ENCODE measurements around the gene SLC38A7. TPM values are rescaled to one million over a fixed set of nuclear protein-coding genes. Genes with fewer than 3 reads are reported as not detected.

The SLC38A7 gene
- total RNA-seq, 1 experiment from 2014 or later: 9.8 TPM

- TF ChIP-seq SIN3A (IDR thresholded peaks at IDR 0.05; ENCODE audit: low read depth): no peak
- TF ChIP-seq CTCF (IDR thresholded peaks at IDR 0.05 in 2 of 3, conservative IDR thresholded peaks at IDR 0.05 in 1 of 3; ENCODE audit: borderline replicate concordance in 1 of 3, insufficient read depth in 1 of 3, low read depth in 2 of 3, low read length in 2 of 3): no peak
- no peak for TF ChIP-seq ZNF274 (IDR thresholded peaks at IDR 0.05; ENCODE audit: low read depth, low read length)
- no peak for TF ChIP-seq EGR1 (IDR thresholded peaks at IDR 0.05; ENCODE audit: low read depth)
- TF ChIP-seq SP1 (IDR thresholded peaks at IDR 0.05; ENCODE audit: low read depth): no peak
- TF ChIP-seq EZH2phosphoT487 (IDR thresholded peaks at IDR 0.05; ENCODE audit: borderline replicate concordance): no peak
These were observed 44.7 kb downstream of the SLC38A7 start (continued) for GRCh38 chr16:58639836-58640235.

DNA sequence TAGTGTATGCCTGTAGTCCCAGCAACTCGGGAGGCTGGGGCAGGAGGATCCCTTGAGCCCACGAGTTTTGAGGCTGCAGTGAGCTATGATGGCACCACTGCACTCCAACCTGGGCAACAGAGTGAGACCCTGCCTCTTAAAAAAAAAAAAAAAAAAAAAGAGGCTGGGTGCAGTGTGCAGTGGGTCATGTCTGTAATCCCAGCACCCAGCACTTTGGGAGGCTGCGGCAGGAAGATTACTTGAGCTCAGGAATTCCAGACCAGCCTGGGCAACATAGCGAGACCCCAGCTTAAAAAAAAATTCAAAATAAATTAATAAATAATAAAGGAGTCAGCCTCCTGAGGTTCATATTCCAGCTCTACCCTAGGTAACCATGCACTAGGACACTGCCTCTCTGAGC lies 45.3 kb downstream of the SLC38A7 start:
- Histone ChIP-seq H3K27ac (ENCODE audit: low read depth, low read length) (no peak overlapping the region), H3K4me1 (ENCODE audit: control insufficient read depth in 1 of 2, insufficient read depth in 2 of 2, low read length in 2 of 2) (peaks cover 8 to 14% of the 10 kb centered on the region in 2 experiments; a peak in 3 of 4 replicates), H3K9ac (ENCODE audit: low read length) (no peak overlapping the region), H3K4me2 (ENCODE audit: low read length) (no peak overlapping the region), H2AFZ (ENCODE audit: low read depth, low read length, poor library complexity, severe bottlenecking) (no peak overlapping the region), H4K20me1 (ENCODE audit: insufficient read depth) (no peaks in the 10 kb centered on the region), H3K9me3 (ENCODE audit: control insufficient read depth in 1 of 2, insufficient read depth in 1 of 2, low read depth in 1 of 2, low read length in 2 of 2) (no peaks in the 10 kb centered on the region), H3K27me3 (ENCODE audit: insufficient read depth, low read length) (no peaks in the 10 kb centered on the region), H3K9me2 (ENCODE audit: insufficient read depth) (no peaks in the 10 kb centered on the region), H3K79me2 (ENCODE audit: insufficient read depth, low read length) (no peaks in the 10 kb centered on the region), H3K36me3 (ENCODE audit: control insufficient read depth in 1 of 2, insufficient read depth in 2 of 2, low read length in 2 of 2) (no peaks in the 10 kb centered on the region), H3K4me3 (replicated peaks in 1 of 2; ENCODE audit: low read depth in 1 of 2, low read length in 2 of 2) (no peak overlapping the region)
- CTCF ChIA-PET: interaction anchor here (0.9 to 1.2 kb wide), 2 partner anchors 22 to 127 kb away, joined by 3 to 5 read pairs; no protein-coding TSS in a partner anchor
- no peak for ATAC-seq
- BruUV-seq (replicated peaks): no TSS peak
- TF ChIP-seq, protein P1, sequence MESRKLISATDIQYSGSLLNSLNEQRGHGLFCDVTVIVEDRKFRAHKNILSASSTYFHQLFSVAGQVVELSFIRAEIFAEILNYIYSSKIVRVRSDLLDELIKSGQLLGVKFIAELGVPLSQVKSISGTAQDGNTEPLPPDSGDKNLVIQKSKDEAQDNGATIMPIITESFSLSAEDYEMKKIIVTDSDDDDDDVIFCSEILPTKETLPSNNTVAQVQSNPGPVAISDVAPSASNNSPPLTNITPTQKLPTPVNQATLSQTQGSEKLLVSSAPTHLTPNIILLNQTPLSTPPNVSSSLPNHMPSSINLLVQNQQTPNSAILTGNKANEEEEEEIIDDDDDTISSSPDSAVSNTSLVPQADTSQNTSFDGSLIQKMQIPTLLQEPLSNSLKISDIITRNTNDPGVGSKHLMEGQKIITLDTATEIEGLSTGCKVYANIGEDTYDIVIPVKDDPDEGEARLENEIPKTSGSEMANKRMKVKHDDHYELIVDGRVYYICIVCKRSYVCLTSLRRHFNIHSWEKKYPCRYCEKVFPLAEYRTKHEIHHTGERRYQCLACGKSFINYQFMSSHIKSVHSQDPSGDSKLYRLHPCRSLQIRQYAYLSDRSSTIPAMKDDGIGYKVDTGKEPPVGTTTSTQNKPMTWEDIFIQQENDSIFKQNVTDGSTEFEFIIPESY (IDR thresholded peaks at IDR 0.05; ENCODE audit: extremely low read depth, insufficient replicate concordance, low read length): no peak
- no peak for TF ChIP-seq ZNF274 (IDR thresholded peaks at IDR 0.05; ENCODE audit: low read depth, low read length)
- no peak for TF ChIP-seq EZH2phosphoT487 (IDR thresholded peaks at IDR 0.05; ENCODE audit: borderline replicate concordance)
- TF ChIP-seq ZFX (IDR thresholded peaks at IDR 0.05): no peak
- TF ChIP-seq TCF7L2 (IDR thresholded peaks at IDR 0.05; ENCODE audit: borderline replicate concordance, extremely low read depth, insufficient read depth, insufficient read length): no peak
- TF ChIP-seq CBX3 (IDR thresholded peaks at IDR 0.05; ENCODE audit: low read depth): no peak
- TF ChIP-seq SP1 (IDR thresholded peaks at IDR 0.05; ENCODE audit: low read depth): no peak
- no peak for TF ChIP-seq RAD21 (IDR thresholded peaks at IDR 0.05; ENCODE audit: low read depth)
- no peak for TF ChIP-seq FOSL1 (IDR thresholded peaks at IDR 0.05; ENCODE audit: low read depth)
- no peak for TF ChIP-seq ATF3 (IDR thresholded peaks at IDR 0.05)
- no peak for TF ChIP-seq EZH2 (IDR thresholded peaks at IDR 0.05)
- TF ChIP-seq SIN3A (IDR thresholded peaks at IDR 0.05; ENCODE audit: low read depth): no peak
- no peak for TF ChIP-seq POLR2A (IDR thresholded peaks at IDR 0.05; ENCODE audit: borderline replicate concordance, extremely low read depth, insufficient read depth, insufficient read length)
- no peak for DNase-seq (ENCODE audit: low read depth, low spot score)
- RAD21 ChIA-PET (ENCODE audit: low non-redundant PET in 1 of 2, low total read pairs in 2 of 2, uncharacterized antibody in 2 of 2, unreplicated experiment in 2 of 2): no interaction called here
- POLR2A ChIA-PET: no interaction called here
- intact Hi-C loops (cut with micrococcal nuclease): loop anchor here (10.0 kb wide), 1 partner anchor 304 kb away; no protein-coding TSS in a partner anchor
